Ascending aorta (tissue), 2 donors: ENCODE results near the gene DRC1. TPM values are rescaled to one million over a fixed set of nuclear protein-coding genes. Genes with fewer than 3 reads are reported as not detected.

ENCODE experiments used
- DNase-seq, 2 donors: peaks; one replicate each; pipeline ENCODE4 v3.0.0-alpha.2; 2019; ENCODE audit warnings: low spot score in 2 of 2
- H3K27ac ChIP-seq, 2 donors: fragments of 200-600 bp; sonication (generic); one replicate each; pipeline ENCODE4 v1.5.1; 2016 to 2017; ENCODE audit warnings: mild to moderate bottlenecking in 1 of 2
- H3K27me3 ChIP-seq: fragments of 200-600 bp; sonication (generic); one replicate; pipeline ENCODE4 v1.5.1; 2017
- H3K36me3 ChIP-seq, 2 donors: fragments of 200-600 bp; sonication (generic); one replicate each; pipeline ENCODE4 v1.5.1; 2016
- H3K4me1 ChIP-seq, 2 donors: fragments of 200-600 bp; sonication (generic); one replicate each; pipeline ENCODE4 v1.5.1; 2016 to 2017; ENCODE audit warnings: mild to moderate bottlenecking in 1 of 2
- H3K4me3 ChIP-seq, 2 donors: fragments of 200-600 bp; sonication (generic); one replicate each; pipeline ENCODE4 v1.5.1; 2016 to 2017; ENCODE audit warnings: mild to moderate bottlenecking in 1 of 2
- H3K9me3 ChIP-seq, 2 donors: fragments of 200-600 bp; sonication (generic); one replicate each; pipeline ENCODE4 v1.5.1; 2016
- CTCF ChIP-seq, 3 experiments: fragments of 200-600 bp in 2 of 3; fragments of 450-650 bp in 1 of 3; sonication (generic) in 2 of 3; IDR thresholded peaks; one replicate each; pipeline ENCODE4 v1.5.1; 2016 to 2019; ENCODE audit warnings: antibody characterized with exemption in 3 of 3, mild to moderate bottlenecking in 1 of 3, moderate library complexity in 1 of 3
- intact Hi-C: fragments of 100-400 bp; cut with DNase I; formaldehyde crosslinking; loops from one replicate; pipeline ENCODE4 v1.15.1; 2023
- total RNA-seq: library from RNA; depleted of rRNA; stranded (reverse); fragments of >200 nt; gene quantifications from one replicate; pipeline ENCODE4 v1.1.0, GENCODE V29; 2016

Gene DRC1
- total RNA-seq, 1 donor from 2014 or later = not detected

- no peak overlapping the region for H3K4me3 ChIP-seq
Observed at GRCh38 chr2:26500406-26500805, 98.7 kb downstream of the DRC1 start.

GRCh38 chr2:26503231-26503880 is 101.6 kb downstream of the DRC1 start:
- no peaks in the 10 kb centered on the region for H3K27me3 ChIP-seq
- intact Hi-C loops = no loop called here
- H3K9me3 ChIP-seq = no peaks in the 10 kb centered on the region
- no peaks in the 10 kb centered on the region for H3K4me1 ChIP-seq
- peak; percentile 20 to 70 for DNase-seq
- H3K4me3 ChIP-seq = peak overlapping the region; percentile 37 to 59
- TF ChIP-seq CTCF (IDR thresholded peaks at IDR 0.05) = peak; percentile 44 to 86 (median 68)
- H3K36me3 ChIP-seq = no peaks in the 10 kb centered on the region
- no peak overlapping the region for H3K27ac ChIP-seq

More at GRCh38 chr2:26500406-26500805, 98.7 kb downstream of the DRC1 start:
- DNase-seq = no peak
- no peak for TF ChIP-seq CTCF (IDR thresholded peaks at IDR 0.05)
- Histone ChIP-seq H3K27me3 (no peaks in the 10 kb centered on the region), H3K27ac (no peak overlapping the region), H3K4me1 (no peaks in the 10 kb centered on the region), H3K9me3 (no peaks in the 10 kb centered on the region), H3K36me3 (no peaks in the 10 kb centered on the region)
- intact Hi-C loops = no loop called here

- intact Hi-C loops = no loop called here
- Histone ChIP-seq H3K27me3 (no peaks in the 10 kb centered on the region), H3K27ac (no peak overlapping the region), H3K36me3 (no peaks in the 10 kb centered on the region), H3K9me3 (no peaks in the 10 kb centered on the region), H3K4me1 (no peaks in the 10 kb centered on the region), H3K4me3 (peak overlapping the region in 1 of 2 donors; percentile 59)
- no peak for TF ChIP-seq CTCF (IDR thresholded peaks at IDR 0.05)
- no peak for DNase-seq
Observed at GRCh38 chr2:26504002-26504401, 102.3 kb downstream of the DRC1 start.

GRCh38 chr2:26506279-26506678 is 104.6 kb downstream of the DRC1 start:
- Histone ChIP-seq H3K4me3 (no peak overlapping the region), H3K9me3 (no peaks in the 10 kb centered on the region), H3K4me1 (no peaks in the 10 kb centered on the region), H3K27ac (no peak overlapping the region), H3K27me3 (no peaks in the 10 kb centered on the region), H3K36me3 (no peaks in the 10 kb centered on the region)
- no peak for TF ChIP-seq CTCF (IDR thresholded peaks at IDR 0.05)
- intact Hi-C loops = no loop called here
- no peak for DNase-seq

Other genes with a start within 250 kb of the DRC1 start
- gene GAREM2, start 228.8 kb upstream of the DRC1 start, total RNA-seq = 2.1 TPM
- gene HADHA, start 157.3 kb upstream of the DRC1 start, total RNA-seq = 49.5 TPM
- 93.4 TPM for gene HADHB, start 157.0 kb upstream of the DRC1 start, total RNA-seq
- 2.2 TPM for gene SELENOI, start 55.8 kb upstream of the DRC1 start, total RNA-seq
- gene ADGRF3, start 55.1 kb upstream of the DRC1 start, total RNA-seq = not detected
- not detected for gene OTOF, start 76.2 kb downstream of the DRC1 start, total RNA-seq
- not detected for gene CIB4, start 239.4 kb downstream of the DRC1 start, total RNA-seq